Measurements from ENCODE around the gene MLXIP.

DNA sequence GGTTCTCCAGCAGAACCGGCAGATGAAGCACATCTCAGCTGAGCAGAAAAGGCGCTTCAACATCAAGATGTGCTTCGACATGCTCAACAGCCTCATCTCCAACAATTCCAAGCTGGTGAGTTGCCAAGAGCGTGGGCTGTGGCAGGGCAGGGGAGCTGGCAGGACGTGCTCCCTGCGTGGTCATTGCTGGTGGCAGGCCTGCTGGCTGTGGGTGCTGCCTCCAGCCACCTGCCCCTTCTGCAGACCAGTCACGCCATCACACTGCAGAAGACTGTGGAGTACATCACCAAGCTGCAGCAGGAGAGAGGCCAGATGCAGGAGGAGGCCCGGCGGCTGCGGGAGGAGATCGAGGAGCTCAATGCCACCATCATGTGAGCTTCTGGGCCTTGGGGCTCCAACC lies 59.6 kb downstream of the MLXIP start:
- TF ChIP-seq, protein P1, sequence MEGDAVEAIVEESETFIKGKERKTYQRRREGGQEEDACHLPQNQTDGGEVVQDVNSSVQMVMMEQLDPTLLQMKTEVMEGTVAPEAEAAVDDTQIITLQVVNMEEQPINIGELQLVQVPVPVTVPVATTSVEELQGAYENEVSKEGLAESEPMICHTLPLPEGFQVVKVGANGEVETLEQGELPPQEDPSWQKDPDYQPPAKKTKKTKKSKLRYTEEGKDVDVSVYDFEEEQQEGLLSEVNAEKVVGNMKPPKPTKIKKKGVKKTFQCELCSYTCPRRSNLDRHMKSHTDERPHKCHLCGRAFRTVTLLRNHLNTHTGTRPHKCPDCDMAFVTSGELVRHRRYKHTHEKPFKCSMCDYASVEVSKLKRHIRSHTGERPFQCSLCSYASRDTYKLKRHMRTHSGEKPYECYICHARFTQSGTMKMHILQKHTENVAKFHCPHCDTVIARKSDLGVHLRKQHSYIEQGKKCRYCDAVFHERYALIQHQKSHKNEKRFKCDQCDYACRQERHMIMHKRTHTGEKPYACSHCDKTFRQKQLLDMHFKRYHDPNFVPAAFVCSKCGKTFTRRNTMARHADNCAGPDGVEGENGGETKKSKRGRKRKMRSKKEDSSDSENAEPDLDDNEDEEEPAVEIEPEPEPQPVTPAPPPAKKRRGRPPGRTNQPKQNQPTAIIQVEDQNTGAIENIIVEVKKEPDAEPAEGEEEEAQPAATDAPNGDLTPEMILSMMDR (tag by site-specific recombination; IDR thresholded peaks at IDR 0.05): no peak
- TF ChIP-seq SP3 (tag by site-specific recombination; IDR thresholded peaks at IDR 0.05) (no peak), TCF7L2 (IDR thresholded peaks at IDR 0.05; ENCODE audit: borderline replicate concordance, low read depth, low read length) (no peak), ZFP3 (tag by site-specific recombination; IDR thresholded peaks at IDR 0.05; ENCODE audit: low read depth) (no peak), MZF1 (tag by site-specific recombination; IDR thresholded peaks at IDR 0.05; ENCODE audit: borderline replicate concordance) (no peak), ZNF530 (tag by site-specific recombination; IDR thresholded peaks at IDR 0.05; ENCODE audit: low read depth) (no peak), ZNF664 (tag by site-specific recombination; IDR thresholded peaks at IDR 0.05) (no peak)

All from HEK293 (cell line).